CD14-positive monocyte (primary cell): ENCODE data around the gene GLIPR1L1. TPM values are rescaled to one million over a fixed set of nuclear protein-coding genes. Genes with fewer than 3 reads are reported as not detected.

ENCODE experiments used
- DNase-seq, 3 donors: peaks; one replicate each; pipeline ENCODE4 v3.0.0-alpha.2; 2011 to 2022
- H2AFZ ChIP-seq: 2 replicates; pipeline ENCODE4 v1.6.0; 2012; ENCODE audit warnings: mild to moderate bottlenecking, low read depth, low read length, inconsistent platforms; ENCODE audit not compliant: insufficient read depth, poor library complexity, severe bottlenecking
- H3K27ac ChIP-seq, 2 donors: 1 replicate in 1 of 2; 2 replicates in 1 of 2; pipeline ENCODE4 v1.5.1; 2012 to 2013; ENCODE audit warnings: low read length in 2 of 2, control low read depth in 1 of 2, inconsistent platforms in 1 of 2, low read depth in 1 of 2, mild to moderate bottlenecking in 1 of 2
- H3K27me3 ChIP-seq, 2 donors: one replicate each; pipeline versions ENCODE4 v1.6.0 to v1.6.1; 2011 to 2013; ENCODE audit warnings: low read length in 2 of 2; ENCODE audit not compliant: control insufficient read depth in 2 of 2, insufficient read depth in 2 of 2
- H3K36me3 ChIP-seq, 2 donors: replicated peaks in 1 of 2; 1 replicate in 1 of 2; 2 replicates in 1 of 2; pipeline versions ENCODE4 v1.5.1 to v1.6.1; 2012 to 2013; ENCODE audit warnings: low read length in 2 of 2, control low read depth in 1 of 2, inconsistent platforms in 1 of 2, mild to moderate bottlenecking in 1 of 2; ENCODE audit not compliant: insufficient read depth in 2 of 2, control insufficient read depth in 1 of 2
- H3K4me1 ChIP-seq, 2 donors: 1 replicate in 1 of 2; 2 replicates in 1 of 2; pipeline versions ENCODE4 v1.5.1 to v1.6.1; 2012 to 2013; ENCODE audit warnings: low read length in 2 of 2, control low read depth in 1 of 2, inconsistent platforms in 1 of 2, mild to moderate bottlenecking in 1 of 2, moderate library complexity in 1 of 2; ENCODE audit not compliant: insufficient read depth in 2 of 2, control insufficient read depth in 1 of 2
- H3K4me2 ChIP-seq: replicated peaks from 2 replicates; pipeline ENCODE3; 2012; ENCODE audit warnings: low read length, moderate library complexity, mild to moderate bottlenecking; ENCODE audit not compliant: poor library complexity, severe bottlenecking; ENCODE audit errors: extremely low read depth
- H3K4me3 ChIP-seq, 3 experiments: fragments of 200-600 bp in 1 of 3; sonication (generic) in 1 of 3; replicated peaks in 1 of 3; 1 replicate in 2 of 3; 2 replicates in 1 of 3; pipeline ENCODE4 v1.5.1; 2011 to 2013; ENCODE audit warnings: low read length in 3 of 3, mild to moderate bottlenecking in 3 of 3, control low read depth in 2 of 3, low read depth in 2 of 3, inconsistent platforms in 1 of 3, moderate library complexity in 1 of 3
- H3K79me2 ChIP-seq: 2 replicates; pipeline ENCODE4 v1.6.0; 2012; ENCODE audit warnings: mild to moderate bottlenecking, control low read depth, inconsistent platforms, low read length, moderate library complexity; ENCODE audit not compliant: insufficient read depth
- H3K9ac ChIP-seq: 2 replicates; pipeline ENCODE4 v1.6.0; 2017; ENCODE audit warnings: low read length, mild to moderate bottlenecking; ENCODE audit not compliant: insufficient read depth, poor library complexity, severe bottlenecking
- H3K9me3 ChIP-seq, 2 donors: replicated peaks in 1 of 2; 1 replicate in 1 of 2; 2 replicates in 1 of 2; pipeline versions ENCODE4 v1.5.1 to v1.6.1; 2012 to 2013; ENCODE audit warnings: low read length in 2 of 2, control low read depth in 1 of 2; ENCODE audit not compliant: control insufficient read depth in 1 of 2, insufficient read depth in 1 of 2
- H4K20me1 ChIP-seq: 2 replicates; pipeline ENCODE4 v1.6.0; 2012; ENCODE audit warnings: mild to moderate bottlenecking, low read length, control low read depth, moderate library complexity; ENCODE audit not compliant: insufficient read depth
- H3K27ac Mint-ChIP-seq, 7 donors: one replicate each; pipeline ENCODE4 v1.8.0; 2020; ENCODE audit warnings: mild to moderate bottlenecking in 7 of 7, mixed read lengths in 7 of 7, moderate library complexity in 6 of 7, inconsistent platforms in 2 of 7
- H3K27me3 Mint-ChIP-seq, 3 donors: one replicate each; pipeline ENCODE4 v1.8.0; 2021 to 2022; ENCODE audit warnings: low read depth in 3 of 3, mild to moderate bottlenecking in 3 of 3, mixed read lengths in 3 of 3, moderate library complexity in 3 of 3, inconsistent platforms in 1 of 3
- H3K36me3 Mint-ChIP-seq, 2 donors: one replicate each; pipeline ENCODE4 v1.8.0; 2020; ENCODE audit warnings: mixed read lengths in 2 of 2, inconsistent platforms in 1 of 2, mild to moderate bottlenecking in 1 of 2
- H3K4me1 Mint-ChIP-seq: one replicate; pipeline ENCODE4 v1.8.0; 2020; ENCODE audit warnings: mild to moderate bottlenecking, mixed read lengths
- H3K4me3 Mint-ChIP-seq, 2 donors: one replicate each; pipeline ENCODE4 v1.8.0; 2020; ENCODE audit warnings: mild to moderate bottlenecking in 2 of 2, mixed read lengths in 2 of 2, moderate library complexity in 1 of 2
- H3K9me3 Mint-ChIP-seq, 7 donors: one replicate each; pipeline ENCODE4 v1.8.0; 2020 to 2022; ENCODE audit warnings: mixed read lengths in 7 of 7, mild to moderate bottlenecking in 6 of 7, moderate library complexity in 6 of 7, inconsistent platforms in 2 of 7
- WGBS: methylation state at CpG from one replicate; pipeline ENCODE4 v1.1.5; 2013; ENCODE audit warnings: missing lambda C conversion rate; ENCODE audit not compliant: insufficient coverage; 5-methylcytosine and 5-hydroxymethylcytosine counted together
- intact Hi-C, 2 donors: fragments of 100-400 bp; cut with micrococcal nuclease; formaldehyde crosslinking; loops; one replicate each; pipeline versions ENCODE4 v1.15.0 to v1.15.1; 2023
- polyA plus RNA-seq, 3 donors: library from polyadenylated mRNA; depleted of rRNA in 1 of 3; unstranded in 2 of 3; stranded (reverse) in 1 of 3; fragments of 300-500 nt in 2 of 3; fragments of >200 nt in 1 of 3; fragmentation: Illumina TruSeq in 2 of 3; gene quantifications; 1 replicate in 2 of 3; 2 replicates in 1 of 3; pipeline ENCODE4 v1.2.3, GENCODE V29; 2012 to 2021
- TF ChIP-seq, protein P1 (sequence below): fragments of 200-600 bp; IDR thresholded peaks from one replicate; pipeline ENCODE4 v1.8.0; 2022; ENCODE audit warnings: antibody characterized with exemption, mild to moderate bottlenecking

The GLIPR1L1 gene
- polyA plus RNA-seq, 3 donors, result not detected

GRCh38 chr12:75305412-75306332, 28.8 kb upstream of the GLIPR1L1 start:
- Histone ChIP-seq H2AFZ (no peak overlapping the region), H3K4me1 (no peaks in the 10 kb centered on the region), H4K20me1 (no peaks in the 10 kb centered on the region), H3K4me2 (no peak overlapping the region), H3K36me3 (no peaks in the 10 kb centered on the region), H3K9me3 (peaks cover 0 to 6% of the 10 kb centered on the region in 2 donors), H3K27me3 (no peaks in the 10 kb centered on the region), H3K9ac (no peak overlapping the region), H3K79me2 (no peaks in the 10 kb centered on the region), H3K27ac (no peak overlapping the region), H3K4me3 (no peak overlapping the region)
- DNase-seq, result no peak
- Mint-ChIP-seq H3K36me3 (no peaks in the 10 kb centered on the region), H3K27ac (no peak overlapping the region), H3K27me3 (no peaks in the 10 kb centered on the region), H3K9me3 (peaks cover 0 to 9% (median 4%) of the 10 kb centered on the region in 7 donors), H3K4me3 (no peak overlapping the region), H3K4me1 (no peaks in the 10 kb centered on the region)
- WGBS, result 96% methylated on average over 55 of the region's 56 CpGs
- intact Hi-C loops, result no loop called here
- TF ChIP-seq, protein P1, sequence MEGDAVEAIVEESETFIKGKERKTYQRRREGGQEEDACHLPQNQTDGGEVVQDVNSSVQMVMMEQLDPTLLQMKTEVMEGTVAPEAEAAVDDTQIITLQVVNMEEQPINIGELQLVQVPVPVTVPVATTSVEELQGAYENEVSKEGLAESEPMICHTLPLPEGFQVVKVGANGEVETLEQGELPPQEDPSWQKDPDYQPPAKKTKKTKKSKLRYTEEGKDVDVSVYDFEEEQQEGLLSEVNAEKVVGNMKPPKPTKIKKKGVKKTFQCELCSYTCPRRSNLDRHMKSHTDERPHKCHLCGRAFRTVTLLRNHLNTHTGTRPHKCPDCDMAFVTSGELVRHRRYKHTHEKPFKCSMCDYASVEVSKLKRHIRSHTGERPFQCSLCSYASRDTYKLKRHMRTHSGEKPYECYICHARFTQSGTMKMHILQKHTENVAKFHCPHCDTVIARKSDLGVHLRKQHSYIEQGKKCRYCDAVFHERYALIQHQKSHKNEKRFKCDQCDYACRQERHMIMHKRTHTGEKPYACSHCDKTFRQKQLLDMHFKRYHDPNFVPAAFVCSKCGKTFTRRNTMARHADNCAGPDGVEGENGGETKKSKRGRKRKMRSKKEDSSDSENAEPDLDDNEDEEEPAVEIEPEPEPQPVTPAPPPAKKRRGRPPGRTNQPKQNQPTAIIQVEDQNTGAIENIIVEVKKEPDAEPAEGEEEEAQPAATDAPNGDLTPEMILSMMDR, result no peak

GRCh38 chr12:75308279-75308678, 26.2 kb upstream of the GLIPR1L1 start:
- H3K9me3 Mint-ChIP-seq, result peaks cover 0 to 9% (median 4%) of the 10 kb centered on the region in 7 donors
- H3K27me3 Mint-ChIP-seq, result no peaks in the 10 kb centered on the region
- Histone ChIP-seq H3K4me2 (no peak overlapping the region), H3K4me3 (no peak overlapping the region), H2AFZ (no peak overlapping the region), H3K36me3 (no peaks in the 10 kb centered on the region), H3K9ac (no peak overlapping the region), H3K27me3 (no peaks in the 10 kb centered on the region), H3K9me3 (peaks cover 0 to 6% of the 10 kb centered on the region in 2 donors), H3K4me1 (no peaks in the 10 kb centered on the region), H3K27ac (no peak overlapping the region), H3K79me2 (no peaks in the 10 kb centered on the region), H4K20me1 (no peaks in the 10 kb centered on the region)
- H3K4me3 Mint-ChIP-seq, result no peak overlapping the region
- H3K27ac Mint-ChIP-seq, result no peak overlapping the region
- TF ChIP-seq, protein P1, result no peak
- H3K4me1 Mint-ChIP-seq, result no peaks in the 10 kb centered on the region
- WGBS, result no CpG with 5 or more reads among the region's 2 CpGs
- H3K36me3 Mint-ChIP-seq, result no peaks in the 10 kb centered on the region
- DNase-seq, result no peak
- intact Hi-C loops, result no loop called here
